GM19438 (cell line): Measurements from ENCODE around the gene ENC1.

Experiments
- ATAC-seq: cut with Tn5 transposase; IDR thresholded peaks from one replicate; pipeline ENCODE4 v1.9.1; 2021; ENCODE audit warnings: low read depth; ENCODE audit not compliant: unreplicated experiment

ENC1 gene

DNA sequence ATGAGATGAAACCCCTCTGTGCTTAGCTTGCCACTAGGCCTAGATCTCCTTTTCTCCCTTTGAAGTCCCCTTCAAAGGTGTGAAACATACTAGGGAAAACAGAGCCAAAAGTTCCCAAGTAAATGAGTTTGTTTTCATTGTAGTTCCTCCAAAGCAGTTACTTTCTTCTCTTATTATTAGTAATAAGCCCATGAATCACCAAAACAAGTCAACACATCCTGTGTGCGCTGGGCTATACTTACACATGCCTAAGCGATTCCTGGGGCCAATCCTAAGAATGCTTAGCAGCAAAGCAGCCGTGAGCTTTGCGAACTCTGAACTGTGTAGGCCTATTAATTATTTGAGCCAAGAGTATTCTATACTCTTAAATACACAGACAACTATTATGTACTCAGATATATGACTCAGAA, 7.6 kb downstream of the ENC1 start:
- no peak for ATAC-seq

DNA sequence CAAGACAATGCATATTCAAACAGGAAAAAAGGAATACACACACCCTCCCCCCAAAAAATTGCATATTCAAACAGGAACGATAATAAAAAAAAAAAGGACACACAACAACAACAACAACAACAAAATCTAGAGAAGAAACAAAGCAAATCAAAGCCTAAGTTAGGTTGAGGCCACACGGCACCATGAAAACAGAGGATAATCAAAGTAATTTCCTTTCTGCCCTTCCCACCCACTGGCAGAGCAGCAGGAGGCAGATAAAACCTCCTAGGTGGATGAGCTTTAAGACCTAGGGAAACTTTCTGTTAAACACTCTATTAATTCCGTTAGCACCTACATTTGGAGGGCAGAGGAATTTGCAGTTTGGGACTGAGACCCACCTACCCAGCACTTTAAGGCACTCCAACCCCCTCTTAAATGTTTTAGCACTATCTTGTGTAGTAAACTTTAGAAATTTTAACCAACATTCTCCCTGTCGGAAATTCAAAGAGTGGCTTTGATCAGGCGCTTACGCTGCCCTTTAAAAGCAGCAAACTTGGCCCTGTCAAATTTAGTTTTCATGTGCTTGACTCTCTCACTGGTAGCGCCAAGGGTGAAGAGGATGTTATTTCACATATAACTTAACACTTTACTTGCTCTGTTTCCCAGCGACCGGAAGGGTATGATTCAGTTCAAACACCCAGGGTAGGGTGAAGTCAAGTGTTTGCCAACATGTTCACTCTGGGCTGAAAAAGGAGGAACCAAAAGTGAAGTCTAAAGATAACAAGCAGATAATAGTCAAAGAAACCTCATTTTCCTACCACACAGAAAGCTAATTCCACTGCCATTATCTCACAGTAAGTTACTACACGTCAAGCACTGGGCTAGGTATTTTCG, 9.2 kb downstream of the ENC1 start:
- ATAC-seq = peak; percentile 95

DNA sequence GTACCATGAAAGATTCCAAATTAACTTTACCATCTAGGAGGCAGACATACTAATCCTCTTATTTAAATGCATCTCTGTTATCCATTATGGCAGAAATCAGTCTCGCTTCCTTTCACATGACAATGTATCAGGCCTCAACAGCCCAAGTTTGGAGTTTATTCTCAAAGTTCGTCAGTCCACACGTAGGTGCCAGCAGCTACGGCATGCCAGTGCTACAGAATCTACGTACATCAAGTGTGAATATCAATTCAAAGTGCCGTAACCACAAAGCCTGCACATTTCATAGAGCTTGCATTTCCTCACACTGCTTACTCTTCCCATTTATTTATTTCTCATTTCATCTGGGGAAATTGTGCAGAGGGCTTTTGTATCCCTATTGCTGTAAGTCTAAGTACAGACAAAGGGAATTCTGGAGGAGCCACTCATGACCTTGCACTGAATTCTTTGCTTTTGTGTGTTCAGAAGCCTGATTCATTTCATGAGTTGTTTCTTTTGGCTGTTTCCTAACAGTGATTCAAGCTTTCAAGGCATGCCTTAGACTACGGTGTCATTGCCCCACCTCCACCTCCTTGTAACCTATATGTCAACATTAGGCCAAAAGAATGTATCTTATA, 10.0 kb downstream of the ENC1 start:
- no peak for ATAC-seq

DNA sequence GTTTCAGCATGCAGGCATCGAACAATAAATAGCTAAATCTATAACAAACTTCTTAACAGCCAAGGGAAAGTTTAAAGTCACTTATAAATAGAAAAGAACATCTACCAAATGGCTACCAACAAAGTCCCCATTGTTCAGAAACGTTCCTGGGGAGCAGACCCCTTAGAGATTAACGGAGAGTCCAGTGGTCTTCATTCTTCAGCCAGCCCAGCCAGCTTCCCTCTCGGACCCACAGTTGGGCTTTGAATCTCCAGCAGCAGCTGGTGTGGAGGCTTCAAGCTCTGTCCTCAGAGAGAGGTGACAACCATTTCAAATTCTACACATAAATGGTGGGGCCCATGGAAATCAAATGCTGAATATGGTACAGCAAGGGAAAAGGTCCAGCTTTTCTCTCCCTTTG, 11.2 kb downstream of the ENC1 start:
- no peak for ATAC-seq

DNA sequence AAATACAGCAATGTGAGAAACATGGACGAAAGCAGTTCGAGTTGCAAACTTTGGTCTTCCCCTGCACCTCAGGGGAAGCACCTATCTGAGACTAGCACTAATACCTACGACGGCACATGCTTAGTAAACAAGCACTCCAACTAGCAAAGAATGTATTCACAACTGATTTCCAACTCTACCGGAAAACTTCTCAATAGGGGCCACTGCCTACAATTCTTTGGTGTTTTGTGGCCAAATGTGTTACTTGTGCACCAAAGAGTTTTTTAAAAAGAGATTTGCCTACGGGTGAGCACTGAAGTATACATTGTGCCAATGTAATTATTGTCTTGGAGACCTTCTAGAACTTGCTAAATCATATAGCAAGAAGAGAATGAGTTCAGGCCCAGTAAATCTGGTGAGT, 12.2 kb downstream of the ENC1 start:
- ATAC-seq = no peak

DNA sequence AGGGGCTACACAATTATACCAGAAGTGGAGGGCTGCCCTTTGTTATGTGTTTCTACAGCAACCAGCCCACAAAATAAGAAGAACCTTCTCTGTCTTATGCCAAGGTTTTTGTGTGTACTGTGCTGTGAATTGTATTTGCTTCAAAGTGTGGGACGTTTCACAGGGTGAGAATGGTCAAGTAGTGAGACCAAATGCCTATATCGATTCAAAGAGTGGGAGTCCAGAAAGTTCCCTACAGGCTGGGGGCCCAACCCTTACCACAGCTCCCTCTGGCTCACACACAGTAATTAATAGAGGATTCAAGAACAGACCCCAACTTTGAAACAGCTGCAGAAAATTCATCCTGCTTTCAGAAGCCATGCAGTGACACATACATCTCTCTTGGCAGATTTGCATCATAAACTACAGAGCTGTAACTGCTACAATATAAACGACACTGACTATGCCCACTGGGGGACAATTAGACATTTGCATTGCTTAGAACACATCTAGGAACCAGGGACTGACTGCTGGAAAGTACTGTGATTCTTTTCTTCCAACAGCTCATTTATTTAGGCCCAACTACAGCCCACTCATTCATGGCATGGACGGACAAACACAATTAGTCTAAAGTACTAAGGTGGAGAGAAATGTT, 12.8 kb downstream of the ENC1 start:
- ATAC-seq = no peak

DNA sequence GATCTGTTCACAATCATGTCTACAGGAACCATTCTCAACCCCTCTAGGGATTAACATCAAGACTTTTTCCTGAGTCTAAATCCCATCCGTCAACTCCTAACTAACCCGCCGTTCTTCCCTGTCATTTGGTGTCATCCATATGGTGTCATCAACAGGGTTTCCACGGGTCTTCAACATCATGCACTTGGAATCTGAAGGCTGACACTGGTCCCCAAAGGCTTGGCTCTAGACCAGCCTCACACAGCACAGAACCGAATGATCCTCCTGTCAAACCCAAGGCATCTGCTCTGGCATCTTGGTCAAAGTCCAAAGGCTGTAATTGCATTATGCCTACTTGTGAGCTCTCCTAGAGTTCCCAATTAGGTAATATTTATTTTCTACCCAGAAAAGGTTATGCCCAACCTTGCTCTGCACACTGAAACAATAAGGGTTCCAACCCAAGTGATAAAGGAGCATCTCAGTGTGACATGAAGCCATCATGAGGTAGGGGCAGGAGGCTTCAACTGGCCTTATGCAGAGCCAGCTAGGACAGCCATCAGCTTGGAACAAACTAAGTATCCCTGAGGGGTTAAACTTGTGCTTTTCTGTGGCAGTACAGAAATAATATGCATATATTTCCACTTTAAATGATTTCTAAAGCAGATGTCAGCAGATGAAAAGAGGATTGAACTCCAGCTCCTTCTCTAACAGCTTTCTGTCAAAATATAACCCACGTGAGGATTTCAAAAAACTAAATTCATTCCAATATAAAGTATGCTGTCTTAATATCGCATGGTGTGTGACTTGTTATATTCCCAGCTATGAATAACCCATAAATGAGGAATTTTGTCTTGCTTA, 13.9 kb downstream of the ENC1 start:
- no peak for ATAC-seq

DNA sequence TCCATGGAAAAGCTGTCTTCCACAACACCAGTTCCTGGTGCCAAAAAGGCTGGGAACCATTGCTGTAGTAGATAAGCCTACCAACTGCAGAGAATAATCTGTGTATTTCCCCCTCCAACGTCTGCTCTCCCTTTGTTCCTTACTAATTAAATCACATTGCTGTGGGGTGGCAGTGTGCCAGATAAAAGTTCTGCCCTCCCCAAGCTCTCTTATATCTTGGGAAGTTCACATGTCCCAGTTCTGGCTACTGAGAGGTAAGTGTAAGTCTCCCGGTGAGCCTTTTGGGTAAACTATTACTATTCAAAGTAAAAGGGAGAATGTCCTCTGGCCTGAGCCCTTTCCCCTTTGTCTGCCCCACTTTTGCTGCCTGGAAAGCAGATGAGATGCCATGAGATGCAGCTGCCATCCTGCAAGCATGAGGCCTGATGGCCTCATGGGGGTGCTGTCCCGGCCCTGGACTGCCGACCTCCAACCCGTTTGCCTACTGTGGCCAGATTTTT, 14.7 kb downstream of the ENC1 start:
- no peak for ATAC-seq

DNA sequence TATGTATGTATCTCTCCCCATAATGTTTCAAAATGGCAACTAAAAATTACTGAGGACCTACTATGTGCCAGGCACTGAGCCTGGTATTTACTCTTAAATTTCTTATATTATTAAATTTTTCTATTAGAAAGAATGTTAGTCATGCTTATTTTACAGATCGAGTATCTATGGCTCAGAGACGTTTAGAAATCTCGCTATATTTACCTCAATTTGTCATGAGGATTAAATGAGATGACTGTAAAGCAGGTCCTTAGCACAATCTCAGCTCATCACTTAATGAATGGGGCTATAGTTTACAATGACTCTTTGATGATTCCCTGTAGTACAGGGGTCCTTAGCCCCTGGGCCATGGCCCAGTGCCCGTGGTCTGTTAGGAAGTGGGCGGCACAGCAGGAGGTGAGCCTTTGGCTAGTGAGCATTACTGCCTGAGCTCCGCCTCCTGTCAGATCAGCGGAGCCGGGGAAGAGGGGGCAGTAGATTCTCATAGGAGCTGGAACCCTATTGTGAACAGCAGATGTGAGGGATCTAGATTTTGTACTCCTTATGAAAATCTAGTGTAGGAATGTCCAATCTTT, 15.5 kb downstream of the ENC1 start:
- no peak for ATAC-seq

DNA sequence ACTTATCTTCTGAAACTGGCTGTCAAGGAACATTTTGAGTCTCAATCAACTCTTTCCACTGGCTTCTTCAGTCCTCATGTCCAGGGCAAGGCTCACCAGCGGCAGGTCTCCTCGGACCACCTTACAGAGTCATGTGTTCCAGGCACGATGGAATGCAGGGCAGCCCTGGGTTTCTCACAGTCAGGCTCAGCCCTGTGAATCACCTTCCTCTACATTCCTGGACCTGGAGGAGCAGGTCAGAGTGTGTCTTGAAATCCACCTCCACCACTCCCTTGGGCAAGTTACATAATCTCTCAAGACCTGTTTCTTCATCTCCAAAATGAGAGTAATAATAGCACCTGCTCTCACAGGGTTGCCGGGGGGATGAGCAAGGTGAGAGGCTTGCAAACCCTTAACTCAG, 16.0 kb downstream of the ENC1 start:
- ATAC-seq = no peak

DNA sequence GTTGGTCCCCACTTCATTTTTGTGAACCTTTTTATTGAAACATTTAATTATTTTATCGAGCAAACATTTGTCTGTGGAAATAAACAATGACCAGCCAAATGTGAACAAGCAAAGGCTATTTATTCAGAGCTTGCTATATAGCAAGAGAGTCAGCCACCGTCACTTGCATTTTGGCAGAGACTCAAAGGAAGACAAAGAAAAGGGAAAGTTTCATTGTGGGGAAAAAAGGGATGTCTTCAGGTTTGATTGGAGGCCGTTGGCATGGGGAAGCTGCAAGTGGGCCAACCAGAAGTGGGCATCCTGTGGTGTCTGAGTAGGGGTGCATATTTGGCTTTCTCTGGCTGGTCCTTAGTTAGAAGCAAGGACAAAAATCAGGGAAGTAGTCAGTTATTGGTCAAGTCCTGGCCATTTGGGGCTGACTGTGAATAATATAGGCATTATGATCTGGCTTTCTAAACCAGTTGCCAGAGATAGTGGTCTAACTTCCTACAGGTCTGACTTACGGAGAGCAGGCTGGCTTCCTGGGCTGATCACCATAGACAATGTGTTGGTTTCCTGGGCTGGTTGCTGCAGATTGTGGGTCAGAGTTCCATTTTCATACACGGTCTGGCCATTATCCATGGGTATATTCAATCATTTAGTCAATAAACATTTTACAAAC, 16.6 kb downstream of the ENC1 start:
- ATAC-seq = no peak

DNA sequence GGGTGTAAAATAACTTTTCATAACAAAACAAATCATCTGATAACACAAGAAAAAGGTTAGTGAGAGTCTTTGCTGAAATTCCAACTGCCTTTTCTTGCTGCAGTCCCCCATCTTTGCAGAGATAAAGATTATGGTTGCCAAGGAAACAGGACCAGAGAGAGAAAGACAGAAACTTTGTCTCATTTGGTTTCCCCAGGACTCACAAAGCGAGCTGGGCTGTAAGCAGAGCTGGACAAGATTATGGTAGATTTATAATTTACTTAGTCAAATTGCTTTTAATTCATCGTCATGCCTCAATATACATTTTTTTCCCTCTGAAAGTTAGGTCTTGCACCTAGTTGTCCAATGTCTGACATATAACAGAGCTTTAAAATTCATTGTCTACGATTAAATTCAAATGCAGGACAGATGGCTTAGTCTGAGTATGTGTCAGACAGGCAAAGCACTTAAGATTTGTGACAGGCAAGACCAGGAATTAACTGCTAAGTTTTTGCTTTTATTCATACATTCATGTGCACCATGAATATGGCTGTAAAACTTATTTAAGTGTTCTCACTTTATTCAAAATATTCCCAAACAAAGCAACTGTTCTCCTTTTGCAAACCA, 17.4 kb downstream of the ENC1 start:
- no peak for ATAC-seq

DNA sequence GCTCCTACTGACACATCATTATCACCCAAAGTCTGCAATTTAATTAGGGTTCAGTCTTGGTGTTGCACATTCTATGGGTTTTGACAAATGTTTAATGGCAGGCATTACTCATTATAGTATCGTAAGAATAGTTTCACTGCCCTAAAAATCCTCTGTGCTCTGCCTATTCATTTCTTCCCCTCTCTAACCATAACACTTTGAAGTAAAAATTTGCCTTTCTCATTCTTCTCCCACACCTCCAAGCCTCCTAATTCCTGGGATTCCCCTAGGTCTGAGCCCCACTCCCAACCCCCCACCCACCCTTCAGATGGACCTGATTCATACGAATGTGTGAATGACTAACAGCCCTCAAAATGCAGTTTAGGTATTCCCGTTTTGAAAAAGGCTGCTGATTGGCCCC, 18.4 kb downstream of the ENC1 start:
- no peak for ATAC-seq

DNA sequence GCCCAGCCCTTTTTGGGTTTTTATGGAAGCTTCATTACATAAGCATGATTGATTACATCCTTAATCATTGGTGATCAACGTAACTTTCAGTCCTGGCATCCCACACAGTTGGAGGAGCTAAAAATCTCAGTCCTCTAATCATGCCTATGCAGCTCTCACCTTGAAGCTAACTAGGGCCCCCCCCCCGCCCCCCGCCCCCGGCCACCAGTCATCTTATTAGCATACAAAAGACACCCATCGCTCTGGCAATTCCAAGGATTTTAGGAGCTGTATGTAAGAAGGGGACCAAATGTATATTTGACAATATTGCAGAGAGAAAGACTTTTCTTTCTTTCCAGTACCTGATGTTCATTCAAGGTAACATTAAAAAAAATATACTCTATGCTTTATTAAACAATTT, 19.0 kb downstream of the ENC1 start:
- no peak for ATAC-seq

DNA sequence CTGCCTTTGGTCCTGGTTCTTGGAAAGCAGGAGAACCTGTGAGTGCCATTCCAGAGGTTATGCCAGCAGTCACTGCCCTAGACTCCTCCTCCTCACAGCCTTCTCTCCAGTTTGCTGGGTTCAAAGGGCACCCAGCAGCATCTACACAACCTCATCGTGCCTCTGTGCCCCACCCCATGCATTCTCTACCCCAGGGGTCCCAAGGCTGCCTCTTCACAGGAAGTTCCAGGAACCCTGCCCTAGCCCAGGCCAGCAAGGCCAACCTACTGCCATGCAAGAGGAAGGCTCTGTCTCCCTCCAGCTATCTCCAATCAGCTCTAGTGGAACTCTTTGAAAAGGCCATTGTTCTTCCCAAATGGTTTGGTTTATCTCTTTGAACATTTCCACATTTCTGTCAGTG, 21.2 kb downstream of the ENC1 start:
- ATAC-seq = no peak

DNA sequence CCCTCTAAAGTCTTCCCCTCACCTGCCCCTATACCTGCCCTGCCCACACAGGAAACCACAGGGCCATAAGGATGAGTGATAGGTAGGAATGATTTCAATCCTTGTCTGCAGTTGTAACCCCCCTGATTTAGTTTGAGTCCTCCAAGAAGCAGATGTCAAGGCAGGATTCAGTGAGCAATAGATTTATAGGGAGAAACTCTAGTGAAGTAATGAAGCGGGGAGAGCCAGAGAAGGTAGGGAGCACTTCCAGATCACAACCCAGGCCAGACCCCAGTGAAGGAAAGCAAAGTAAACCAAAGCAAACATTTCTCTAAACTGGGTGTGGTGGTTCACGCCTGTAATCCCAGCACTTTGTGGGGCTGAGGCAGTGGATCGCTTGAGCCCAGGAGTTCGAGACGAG, 22.4 kb downstream of the ENC1 start:
- no peak for ATAC-seq

DNA sequence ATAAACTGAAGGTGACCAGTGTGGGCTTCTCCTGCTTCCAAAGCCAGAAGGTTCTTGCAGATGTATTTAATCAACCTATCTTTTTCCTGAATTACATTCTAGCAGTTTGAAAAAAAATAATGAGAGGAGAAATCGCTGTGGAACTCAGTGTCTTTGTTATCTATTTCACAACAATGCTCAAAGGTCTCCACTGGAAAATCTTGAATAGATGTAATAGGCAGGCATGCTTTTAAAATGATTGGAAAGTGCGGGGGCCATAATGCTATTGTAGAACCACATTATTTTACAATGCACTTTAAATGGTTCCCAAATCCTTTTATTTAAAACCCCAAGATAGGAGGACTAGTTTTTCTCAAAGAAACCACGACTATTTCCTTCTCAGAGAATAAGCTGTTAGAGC, 23.3 kb downstream of the ENC1 start:
- no peak for ATAC-seq

DNA sequence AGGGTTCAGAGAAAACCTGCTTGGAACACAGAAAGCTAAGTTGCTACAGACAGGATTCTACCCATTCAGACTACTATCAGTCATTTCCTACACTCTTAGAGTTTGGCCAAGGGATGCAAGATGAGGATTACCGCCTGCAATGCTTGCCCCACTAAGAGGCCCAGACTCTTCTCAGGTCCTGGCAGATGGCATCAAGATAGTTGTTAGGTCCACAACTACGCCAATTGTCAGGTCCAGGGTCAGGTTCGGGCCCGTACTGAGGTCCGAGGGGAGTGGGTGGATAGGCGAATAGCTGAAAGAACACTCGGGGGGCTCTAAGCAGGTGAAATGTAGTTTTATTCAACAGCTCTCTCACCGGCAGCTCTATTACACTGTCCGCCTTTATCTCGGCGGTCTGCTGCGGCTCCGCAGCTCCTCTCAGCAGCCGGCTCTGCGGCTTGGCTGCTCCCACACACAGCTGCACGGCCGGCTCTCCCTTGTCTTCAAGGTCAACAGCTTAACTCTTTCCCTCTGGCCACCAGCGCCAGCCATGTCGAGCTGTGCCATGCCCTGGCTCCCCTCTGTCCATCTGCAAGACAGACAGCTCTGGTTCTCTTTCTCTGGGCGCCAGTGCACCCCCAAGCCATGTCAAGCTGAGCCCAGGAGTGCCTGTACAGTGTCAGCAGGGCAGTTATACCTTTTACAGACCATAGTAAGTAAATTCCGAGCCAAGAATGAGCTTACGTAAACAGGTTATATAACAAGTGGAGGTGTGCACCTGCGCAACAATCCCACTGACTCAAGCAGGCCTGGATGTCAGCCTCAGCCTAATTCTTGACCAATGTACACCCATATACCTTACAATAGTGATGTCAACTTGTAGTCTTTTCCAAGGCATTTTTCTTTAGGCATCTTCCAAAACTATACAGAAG, 24.0 kb downstream of the ENC1 start:
- ATAC-seq = no peak
